CD14-positive monocyte (primary cell): Measurements from ENCODE around the gene SLC22A23. TPM values are rescaled to one million over a fixed set of nuclear protein-coding genes. Genes with fewer than 3 reads are reported as not detected.

Source experiments
- DNase-seq, 3 donors: peaks; one replicate each; pipeline ENCODE4 v3.0.0-alpha.2; 2011 to 2022
- H2AFZ ChIP-seq: 2 replicates; pipeline ENCODE4 v1.6.0; 2012; ENCODE audit warnings: mild to moderate bottlenecking, low read depth, low read length, inconsistent platforms; ENCODE audit not compliant: insufficient read depth, poor library complexity, severe bottlenecking
- H3K27ac ChIP-seq, 2 donors: 1 replicate in 1 of 2; 2 replicates in 1 of 2; pipeline ENCODE4 v1.5.1; 2012 to 2013; ENCODE audit warnings: low read length in 2 of 2, control low read depth in 1 of 2, inconsistent platforms in 1 of 2, low read depth in 1 of 2, mild to moderate bottlenecking in 1 of 2
- H3K27me3 ChIP-seq, 2 donors: one replicate each; pipeline versions ENCODE4 v1.6.0 to v1.6.1; 2011 to 2013; ENCODE audit warnings: low read length in 2 of 2; ENCODE audit not compliant: control insufficient read depth in 2 of 2, insufficient read depth in 2 of 2
- H3K36me3 ChIP-seq, 2 donors: replicated peaks in 1 of 2; 1 replicate in 1 of 2; 2 replicates in 1 of 2; pipeline versions ENCODE4 v1.5.1 to v1.6.1; 2012 to 2013; ENCODE audit warnings: low read length in 2 of 2, control low read depth in 1 of 2, inconsistent platforms in 1 of 2, mild to moderate bottlenecking in 1 of 2; ENCODE audit not compliant: insufficient read depth in 2 of 2, control insufficient read depth in 1 of 2
- H3K4me1 ChIP-seq, 2 donors: 1 replicate in 1 of 2; 2 replicates in 1 of 2; pipeline versions ENCODE4 v1.5.1 to v1.6.1; 2012 to 2013; ENCODE audit warnings: low read length in 2 of 2, control low read depth in 1 of 2, inconsistent platforms in 1 of 2, mild to moderate bottlenecking in 1 of 2, moderate library complexity in 1 of 2; ENCODE audit not compliant: insufficient read depth in 2 of 2, control insufficient read depth in 1 of 2
- H3K4me2 ChIP-seq: replicated peaks from 2 replicates; pipeline ENCODE3; 2012; ENCODE audit warnings: low read length, moderate library complexity, mild to moderate bottlenecking; ENCODE audit not compliant: poor library complexity, severe bottlenecking; ENCODE audit errors: extremely low read depth
- H3K4me3 ChIP-seq, 3 experiments: fragments of 200-600 bp in 1 of 3; sonication (generic) in 1 of 3; replicated peaks in 1 of 3; 1 replicate in 2 of 3; 2 replicates in 1 of 3; pipeline ENCODE4 v1.5.1; 2011 to 2013; ENCODE audit warnings: low read length in 3 of 3, mild to moderate bottlenecking in 3 of 3, control low read depth in 2 of 3, low read depth in 2 of 3, inconsistent platforms in 1 of 3, moderate library complexity in 1 of 3
- H3K79me2 ChIP-seq: 2 replicates; pipeline ENCODE4 v1.6.0; 2012; ENCODE audit warnings: mild to moderate bottlenecking, control low read depth, inconsistent platforms, low read length, moderate library complexity; ENCODE audit not compliant: insufficient read depth
- H3K9ac ChIP-seq: 2 replicates; pipeline ENCODE4 v1.6.0; 2017; ENCODE audit warnings: low read length, mild to moderate bottlenecking; ENCODE audit not compliant: insufficient read depth, poor library complexity, severe bottlenecking
- H3K9me3 ChIP-seq, 2 donors: replicated peaks in 1 of 2; 1 replicate in 1 of 2; 2 replicates in 1 of 2; pipeline versions ENCODE4 v1.5.1 to v1.6.1; 2012 to 2013; ENCODE audit warnings: low read length in 2 of 2, control low read depth in 1 of 2; ENCODE audit not compliant: control insufficient read depth in 1 of 2, insufficient read depth in 1 of 2
- H4K20me1 ChIP-seq: 2 replicates; pipeline ENCODE4 v1.6.0; 2012; ENCODE audit warnings: mild to moderate bottlenecking, low read length, control low read depth, moderate library complexity; ENCODE audit not compliant: insufficient read depth
- H3K27ac Mint-ChIP-seq, 7 donors: one replicate each; pipeline ENCODE4 v1.8.0; 2020; ENCODE audit warnings: mild to moderate bottlenecking in 7 of 7, mixed read lengths in 7 of 7, moderate library complexity in 6 of 7, inconsistent platforms in 2 of 7
- H3K27me3 Mint-ChIP-seq, 3 donors: one replicate each; pipeline ENCODE4 v1.8.0; 2021 to 2022; ENCODE audit warnings: low read depth in 3 of 3, mild to moderate bottlenecking in 3 of 3, mixed read lengths in 3 of 3, moderate library complexity in 3 of 3, inconsistent platforms in 1 of 3
- H3K36me3 Mint-ChIP-seq, 2 donors: one replicate each; pipeline ENCODE4 v1.8.0; 2020; ENCODE audit warnings: mixed read lengths in 2 of 2, inconsistent platforms in 1 of 2, mild to moderate bottlenecking in 1 of 2
- H3K4me1 Mint-ChIP-seq: one replicate; pipeline ENCODE4 v1.8.0; 2020; ENCODE audit warnings: mild to moderate bottlenecking, mixed read lengths
- H3K4me3 Mint-ChIP-seq, 2 donors: one replicate each; pipeline ENCODE4 v1.8.0; 2020; ENCODE audit warnings: mild to moderate bottlenecking in 2 of 2, mixed read lengths in 2 of 2, moderate library complexity in 1 of 2
- H3K9me3 Mint-ChIP-seq, 7 donors: one replicate each; pipeline ENCODE4 v1.8.0; 2020 to 2022; ENCODE audit warnings: mixed read lengths in 7 of 7, mild to moderate bottlenecking in 6 of 7, moderate library complexity in 6 of 7, inconsistent platforms in 2 of 7
- CTCF ChIP-seq: fragments of 200-600 bp; IDR thresholded peaks from one replicate; pipeline ENCODE4 v1.8.0; 2022; ENCODE audit warnings: antibody characterized with exemption, mild to moderate bottlenecking
- WGBS: methylation state at CpG from one replicate; pipeline ENCODE4 v1.1.5; 2013; ENCODE audit warnings: missing lambda C conversion rate; ENCODE audit not compliant: insufficient coverage; 5-methylcytosine and 5-hydroxymethylcytosine counted together
- intact Hi-C, 2 donors: fragments of 100-400 bp; cut with micrococcal nuclease; formaldehyde crosslinking; loops; one replicate each; pipeline versions ENCODE4 v1.15.0 to v1.15.1; 2023
- polyA plus RNA-seq, 3 donors: library from polyadenylated mRNA; depleted of rRNA in 1 of 3; unstranded in 2 of 3; stranded (reverse) in 1 of 3; fragments of 300-500 nt in 2 of 3; fragments of >200 nt in 1 of 3; fragmentation: Illumina TruSeq in 2 of 3; gene quantifications; 1 replicate in 2 of 3; 2 replicates in 1 of 3; pipeline ENCODE4 v1.2.3, GENCODE V29; 2012 to 2021

Gene SLC22A23
- polyA plus RNA-seq, 3 donors: 0.08 TPM; not detected in 2

GRCh38 chr6:3227363-3228045 is 229.3 kb downstream of the SLC22A23 start, which contains the start of gene TUBB2B:
TUBB2B (minus strand) TSS chr6:3227653; CDS start chr6:3227543, 110 bp downstream.
- DNase-seq: no peak
- H3K79me2 ChIP-seq: no peaks in the 10 kb centered on the region
- H3K4me2 ChIP-seq: peak within 1 kb of the TSS; percentile 68
- peak within 1 kb of the TSS; percentile 63 to 88 for H3K4me3 Mint-ChIP-seq
- H3K9me3 ChIP-seq: peaks cover 0 to 34% of the 10 kb centered on the region in 2 donors
- peaks cover 0 to 25% (median 13%) of the 10 kb centered on the region in 7 donors for H3K9me3 Mint-ChIP-seq
- peaks cover 36% of the 10 kb centered on the region for H3K4me1 Mint-ChIP-seq
- no peak within 1 kb of the TSS for H3K27ac Mint-ChIP-seq
- H4K20me1 ChIP-seq: no peaks in the 10 kb centered on the region
- H3K27ac ChIP-seq: no peak within 1 kb of the TSS
- H3K27me3 Mint-ChIP-seq: peaks cover 78 to 89% (median 79%) of the 10 kb centered on the region in 3 donors
- peaks cover 27 to 44% of the 10 kb centered on the region in 2 donors for H3K4me1 ChIP-seq
- TF ChIP-seq CTCF: no peak
- H3K36me3 ChIP-seq: no peaks in the 10 kb centered on the region
- intact Hi-C loops: no loop called here
- H3K4me3 ChIP-seq: peak within 1 kb of the TSS in 1 of 3 experiments; percentile 49
- H3K9ac ChIP-seq: no peak within 1 kb of the TSS
- H3K36me3 Mint-ChIP-seq: peaks cover 2 to 7% of the 10 kb centered on the region in 2 donors
- peaks cover 71 to 88% of the 10 kb centered on the region in 2 donors for H3K27me3 ChIP-seq
- WGBS: 2% methylated on average over 66 of the region's 66 CpGs
- H2AFZ ChIP-seq: peak within 1 kb of the TSS; percentile 11

- Histone ChIP-seq H3K4me3 (peak overlapping the region in 1 of 3 experiments; percentile 49), H3K79me2 (no peaks in the 10 kb centered on the region), H2AFZ (peak overlapping the region; percentile 11), H3K9ac (no peak overlapping the region), H3K9me3 (peaks cover 0 to 30% of the 10 kb centered on the region in 2 donors), H3K36me3 (no peaks in the 10 kb centered on the region), H3K4me1 (peaks cover 25 to 40% of the 10 kb centered on the region in 2 donors), H4K20me1 (no peaks in the 10 kb centered on the region), H3K27ac (no peak overlapping the region), H3K4me2 (peak overlapping the region; percentile 68), H3K27me3 (peaks cover 64 to 82% of the 10 kb centered on the region in 2 donors)
- peak overlapping the region; percentile 63 to 88 for H3K4me3 Mint-ChIP-seq
- no peak for TF ChIP-seq CTCF
- WGBS: 1% methylated on average over 52 of the region's 54 CpGs
- intact Hi-C loops: no loop called here
- H3K4me1 Mint-ChIP-seq: peaks cover 33% of the 10 kb centered on the region
- peak in 1 of 3 donors; percentile 8 for DNase-seq
- no peak overlapping the region for H3K27ac Mint-ChIP-seq
- H3K27me3 Mint-ChIP-seq: peaks cover 71 to 83% (median 75%) of the 10 kb centered on the region in 3 donors
- H3K36me3 Mint-ChIP-seq: peaks cover 2 to 5% of the 10 kb centered on the region in 2 donors
- peaks cover 3 to 21% (median 11%) of the 10 kb centered on the region in 7 donors for H3K9me3 Mint-ChIP-seq
These were observed 230.1 kb downstream of the SLC22A23 start for GRCh38 chr6:3226481-3227362.
